Hematopoietic multipotent progenitor cell treated with erythropoietin and hydrocortisone succinate and interleukin-3 and kit ligand, for 17 days (in vitro differentiated cells): ENCODE results near the gene ADAMTS9.

Source experiments
- DNase-seq: peaks from one replicate; pipeline ENCODE4 v3.0.0-alpha.2; 2015; ENCODE audit warnings: low spot score

ADAMTS9 gene

DNA sequence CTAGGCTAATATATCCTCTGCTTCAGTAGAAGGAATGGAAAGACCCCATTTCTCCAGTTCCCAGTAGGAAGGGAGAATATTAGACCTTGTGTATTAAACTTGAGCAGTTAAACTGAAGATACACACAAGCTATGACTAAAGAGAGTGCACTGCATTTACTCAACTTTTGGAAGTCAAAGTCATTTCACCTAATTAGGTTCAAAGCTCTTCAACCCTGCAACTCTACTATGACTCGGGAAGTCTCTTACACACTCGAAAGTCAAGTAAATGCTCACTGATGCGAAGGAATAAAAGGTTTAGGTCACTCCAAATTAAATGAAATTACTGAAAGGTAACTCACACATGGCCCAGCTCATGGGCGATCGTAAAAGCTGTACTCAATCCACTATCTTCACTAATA lies 33.8 kb downstream of the ADAMTS9 start:
- DNase-seq, result no peak

DNA sequence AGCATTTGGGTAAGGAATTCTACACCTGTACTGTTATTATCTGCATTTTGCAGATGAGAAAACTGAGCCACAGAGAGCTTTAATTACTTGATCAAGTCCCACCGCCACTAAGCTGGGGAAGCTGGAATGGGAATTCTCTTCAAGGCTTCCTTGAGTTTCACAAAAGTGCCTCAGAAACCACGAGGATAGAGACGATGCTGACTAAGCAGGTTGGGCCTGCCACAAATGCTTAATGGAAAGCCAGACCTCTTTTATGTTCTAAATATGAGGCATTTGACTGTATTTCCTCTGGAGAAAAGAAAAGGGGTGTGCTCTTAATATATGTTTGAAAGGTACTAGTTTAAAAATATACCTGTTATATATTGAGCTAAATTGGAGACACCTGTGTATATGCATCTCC lies 34.7 kb downstream of the ADAMTS9 start:
- DNase-seq, result no peak

GRCh38 chr3:64651741-64652241 lies 36.0 kb downstream of the ADAMTS9 start:
- DNase-seq, result no peak

DNA sequence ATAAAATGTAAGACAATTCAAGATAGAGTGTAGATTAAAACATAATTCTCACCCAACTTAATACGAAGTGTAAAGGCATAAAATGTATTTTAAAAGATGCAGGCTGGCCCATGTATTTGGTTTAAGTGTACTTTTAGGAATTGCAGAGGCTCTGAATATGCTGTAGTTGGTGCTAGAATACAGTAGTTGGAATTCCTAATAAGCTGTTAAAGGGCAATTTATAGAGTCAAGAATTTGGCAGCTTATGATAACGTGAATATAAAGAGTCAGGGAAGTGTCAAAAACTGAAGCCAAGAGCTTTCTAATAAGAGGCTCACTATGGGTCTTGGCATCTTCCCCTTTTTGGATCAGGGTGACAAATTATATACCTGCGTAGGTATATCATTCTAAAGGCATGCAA lies 36.5 kb downstream of the ADAMTS9 start:
- no peak for DNase-seq

DNA sequence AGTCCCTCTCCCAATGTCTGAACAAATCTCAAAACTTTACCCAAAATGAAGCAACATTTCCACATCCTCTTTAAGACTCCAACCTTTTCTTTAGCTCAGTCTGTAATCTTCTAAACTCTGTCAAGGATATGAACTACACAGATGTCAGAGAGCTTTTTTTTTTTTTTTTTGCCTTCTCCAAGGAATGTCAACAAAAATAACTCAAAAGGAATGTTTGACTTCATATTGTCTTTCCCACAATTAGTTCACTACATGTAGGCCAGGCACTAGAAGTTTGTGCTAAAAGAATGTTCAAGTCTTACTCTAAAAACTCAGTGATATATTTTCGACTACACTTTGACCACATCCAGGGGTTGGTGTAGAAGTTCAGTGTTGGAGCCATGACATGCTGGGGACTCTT lies 37.1 kb downstream of the ADAMTS9 start:
- DNase-seq, result no peak

GRCh38 chr3:64650096-64650622 lies 37.6 kb downstream of the ADAMTS9 start:
- DNase-seq, result no peak

DNA sequence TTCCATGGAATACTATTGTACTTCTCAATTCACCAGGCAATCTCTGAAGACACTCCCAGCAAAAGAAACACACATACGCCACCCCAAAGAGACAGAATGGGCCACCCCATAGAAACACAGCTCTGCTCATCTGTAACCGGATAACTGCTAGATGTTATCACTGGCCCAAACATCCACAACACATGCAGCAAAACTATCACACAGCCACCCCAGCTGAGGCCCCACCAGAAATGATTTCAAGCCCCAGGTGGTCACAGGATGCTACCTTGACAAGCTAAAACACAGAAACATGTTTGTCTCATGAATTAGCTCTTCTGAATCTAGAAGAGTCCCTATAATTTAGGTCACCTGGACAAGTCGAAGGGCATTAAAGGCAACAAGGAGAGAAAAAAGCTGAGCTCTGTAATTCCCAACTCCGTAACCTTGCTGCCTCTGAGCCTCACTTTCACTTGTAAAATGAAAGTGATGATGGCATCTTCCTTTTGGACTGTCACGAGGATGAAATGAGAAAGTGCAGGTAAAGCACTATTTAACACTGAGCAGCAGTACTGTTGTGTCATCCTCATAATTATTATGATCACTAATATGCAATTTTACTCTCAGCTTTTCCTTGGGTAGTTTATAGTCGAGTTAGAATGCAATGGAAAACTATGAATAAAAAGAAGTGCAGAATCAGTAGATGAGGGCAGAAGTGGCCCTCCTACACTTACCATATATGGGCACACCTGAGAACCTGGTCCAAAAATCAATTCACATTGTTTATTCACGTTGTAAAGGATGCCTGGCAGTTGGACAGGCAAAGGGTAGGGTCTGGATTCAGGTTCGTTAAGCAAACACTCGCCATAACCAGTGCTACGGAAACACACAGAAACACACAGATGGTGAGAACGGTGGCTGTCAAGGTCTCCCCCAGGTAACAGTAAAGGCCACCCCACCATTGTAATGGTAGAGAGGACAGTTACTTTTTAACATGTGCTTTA lies 38.6 kb downstream of the ADAMTS9 start:
- no peak for DNase-seq

- no peak for DNase-seq
Measured at GRCh38 chr3:64647825-64648224, 40.0 kb downstream of the ADAMTS9 start.

DNA sequence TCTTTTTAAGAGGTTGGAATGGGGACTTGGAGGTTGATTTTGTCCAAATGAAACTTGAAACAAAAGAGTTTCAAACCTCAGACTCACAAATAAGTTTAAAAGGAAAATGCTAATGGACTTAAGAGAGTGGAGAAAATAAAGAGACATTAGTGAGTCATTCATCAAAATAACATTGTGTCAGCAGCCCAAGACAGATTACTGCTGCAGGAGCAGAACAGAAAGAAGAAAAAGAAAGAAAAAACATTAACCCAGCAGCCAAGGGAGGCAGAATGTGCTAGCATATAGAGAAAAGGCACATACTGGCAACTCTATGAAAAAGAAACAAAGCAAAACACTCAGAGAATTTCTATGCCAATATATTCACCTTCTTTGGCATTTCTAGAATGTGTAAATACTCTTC lies 42.6 kb downstream of the ADAMTS9 start:
- no peak for DNase-seq

DNA sequence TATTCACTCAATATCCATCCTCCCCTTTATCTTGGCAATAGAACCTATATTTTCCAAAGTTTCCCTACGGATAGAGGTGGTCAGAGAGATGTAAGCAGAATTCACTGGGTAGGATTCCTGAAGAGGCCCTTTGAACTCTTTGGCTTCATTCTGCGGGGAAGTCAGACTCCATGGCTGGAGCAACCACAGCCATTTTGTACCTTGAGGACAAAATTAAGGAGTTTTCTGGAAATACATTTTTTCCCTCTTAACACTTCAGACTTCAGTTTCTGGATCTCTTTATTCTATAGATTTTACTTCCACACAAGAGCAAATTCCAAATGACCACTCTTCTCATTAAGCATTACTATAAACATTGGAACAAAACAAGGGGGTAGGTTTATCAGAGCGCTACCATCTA lies 43.3 kb downstream of the ADAMTS9 start:
- DNase-seq, result no peak

- DNase-seq, result no peak
Measured at GRCh38 chr3:64642327-64643151, 45.3 kb downstream of the ADAMTS9 start.

GRCh38 chr3:64638981-64639481 lies 48.8 kb downstream of the ADAMTS9 start:
- no peak for DNase-seq

- no peak for DNase-seq
Measured at GRCh38 chr3:64638511-64638910, 49.3 kb downstream of the ADAMTS9 start.

- no peak for DNase-seq
Measured at GRCh38 chr3:64634417-64634816, 53.4 kb downstream of the ADAMTS9 start.

DNA sequence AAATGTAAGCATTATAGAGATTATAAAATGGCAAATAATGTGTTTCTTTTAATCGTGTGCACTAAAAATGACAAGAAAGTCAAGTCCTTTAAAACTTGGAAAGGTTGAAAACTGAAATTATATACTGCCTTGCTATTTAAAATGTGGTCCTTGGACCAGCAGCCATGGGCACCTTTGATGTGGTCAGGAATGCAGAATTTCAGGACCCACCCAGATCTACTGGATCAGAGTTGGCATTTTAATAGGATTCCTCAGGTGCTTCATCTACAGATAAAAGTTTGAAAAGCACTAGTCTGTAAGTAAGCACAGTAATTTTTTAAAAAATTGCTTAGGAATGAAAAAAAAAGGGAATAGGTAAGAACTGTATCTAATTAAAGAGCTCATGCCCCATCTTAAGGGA lies 55.8 kb downstream of the ADAMTS9 start:
- no peak for DNase-seq

DNA sequence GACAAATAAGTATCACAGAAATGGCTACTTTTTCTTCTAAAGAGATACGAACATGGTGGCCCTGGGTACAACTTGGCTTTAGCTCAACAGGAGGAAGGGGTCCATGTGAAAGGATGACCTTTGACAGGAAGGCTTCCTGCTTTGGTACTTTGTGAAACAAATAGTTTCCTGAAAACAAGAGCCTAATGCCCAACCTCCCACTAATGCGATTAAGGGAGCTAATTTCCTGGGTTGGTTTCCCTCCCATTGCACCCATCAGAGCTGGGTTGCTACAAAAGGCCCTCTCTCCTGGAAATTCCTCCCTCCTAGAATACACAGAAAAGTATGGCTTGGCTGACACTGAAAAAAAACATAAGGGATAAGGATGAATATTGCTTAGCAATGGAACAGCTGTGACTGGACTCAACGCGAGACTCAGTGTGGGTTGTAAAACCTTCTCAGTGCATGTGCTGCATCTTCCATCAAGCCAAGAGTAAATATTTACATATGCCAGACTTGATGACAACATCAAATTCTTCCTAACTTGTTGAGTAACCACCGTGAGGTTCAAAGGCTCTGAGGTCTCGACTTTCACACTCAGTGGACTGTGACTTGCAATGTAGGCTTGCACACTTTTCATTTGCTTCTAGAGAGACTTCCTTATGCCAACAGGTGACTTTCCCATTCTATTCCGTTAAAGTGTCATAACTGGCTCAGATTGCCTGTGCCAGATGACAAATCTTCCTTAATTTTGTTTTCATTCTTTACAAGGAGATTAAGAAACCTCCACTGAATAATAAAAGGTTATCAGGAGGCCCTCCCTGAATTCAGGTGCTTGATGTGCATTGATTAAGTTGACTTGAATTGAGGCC lies 60.1 kb downstream of the ADAMTS9 start:
- no peak for DNase-seq

- DNase-seq, result no peak
Measured at GRCh38 chr3:64627042-64627441, 60.8 kb downstream of the ADAMTS9 start.

GRCh38 chr3:64625381-64625780 lies 62.4 kb downstream of the ADAMTS9 start:
- no peak for DNase-seq

- DNase-seq, result no peak
Measured at GRCh38 chr3:64623125-64623524, 64.7 kb downstream of the ADAMTS9 start.

- DNase-seq, result no peak
Measured at GRCh38 chr3:64621726-64622395, 65.9 kb downstream of the ADAMTS9 start.

DNA sequence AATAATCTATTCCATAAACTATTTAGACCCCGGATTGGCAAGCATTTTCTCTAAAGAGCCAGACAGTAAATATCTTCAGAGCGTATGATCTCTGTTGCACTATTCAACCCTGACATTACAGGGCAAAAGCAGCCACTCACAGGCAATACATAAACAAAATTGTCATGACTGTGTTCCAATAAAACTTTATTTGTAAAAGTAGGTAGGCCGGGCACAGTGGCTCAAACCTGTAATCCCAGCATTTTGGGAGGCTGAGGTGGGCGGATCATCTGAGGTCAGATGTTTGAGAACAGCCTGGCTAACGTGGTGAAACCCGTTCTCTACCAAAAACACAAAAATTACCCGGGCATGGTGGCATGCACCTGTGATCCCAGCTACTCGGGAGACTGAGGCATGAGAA lies 66.5 kb downstream of the ADAMTS9 start:
- DNase-seq, result no peak
